Bronchial epithelial cell (primary cell): ENCODE results near the gene E2F1. TPM values are rescaled to one million over a fixed set of nuclear protein-coding genes. Genes with fewer than 3 reads are reported as not detected.

Source experiments
- DNase-seq: peaks from one replicate; pipeline ENCODE4 v3.0.0-alpha.2; 2010; ENCODE audit warnings: low read depth
- FAIRE-seq: peaks from 2 replicates; lab custom pipeline; 2011; peaks lifted over from hg19 to GRCh38; lab: Jason Lieb, UNC
- H3K27me3 ChIP-seq: 2 replicates; pipeline ENCODE4 v1.5.1; 2011; ENCODE audit warnings: low read length; ENCODE audit not compliant: control insufficient read depth, insufficient read depth
- H3K36me3 ChIP-seq: 2 replicates; pipeline ENCODE4 v1.5.1; 2011; ENCODE audit warnings: low read length; ENCODE audit not compliant: control insufficient read depth, insufficient read depth
- H3K4me3 ChIP-seq: 2 replicates; pipeline ENCODE4 v1.5.1; 2011; ENCODE audit warnings: mild to moderate bottlenecking, low read depth, low read length, control low read depth
- CTCF ChIP-seq: IDR thresholded peaks from 2 replicates; pipeline ENCODE4 v1.5.1; 2011; ENCODE audit warnings: mild to moderate bottlenecking, moderate library complexity, low read length, control low read depth, inconsistent platforms; ENCODE audit not compliant: insufficient read depth, severe bottlenecking
- total RNA-seq: library from RNA; depleted of rRNA; stranded (reverse); fragments of >200 nt; gene quantifications from 2 replicates; pipeline ENCODE4 v1.2.1, GENCODE V29; 2014

Gene E2F1
- total RNA-seq, 1 donor from 2014 or later, result 0.26 TPM

GRCh38 chr20:33697129-33697528 lies 10.9 kb upstream of the E2F1 start:
- no peaks in the 10 kb centered on the region for H3K27me3 ChIP-seq
- no peak overlapping the region for H3K4me3 ChIP-seq
- no peak for TF ChIP-seq CTCF
- H3K36me3 ChIP-seq, result no peaks in the 10 kb centered on the region
- DNase-seq, result no peak
- FAIRE-seq, result no peak

GRCh38 chr20:33696448-33696847 lies 10.3 kb upstream of the E2F1 start:
- H3K27me3 ChIP-seq, result no peaks in the 10 kb centered on the region
- TF ChIP-seq CTCF, result no peak
- no peak overlapping the region for H3K4me3 ChIP-seq
- no peak for DNase-seq
- FAIRE-seq, result no peak
- H3K36me3 ChIP-seq, result no peaks in the 10 kb centered on the region

GRCh38 chr20:33694639-33695012 lies 8.4 kb upstream of the E2F1 start:
- H3K36me3 ChIP-seq, result no peaks in the 10 kb centered on the region
- H3K4me3 ChIP-seq, result no peak overlapping the region
- TF ChIP-seq CTCF, result no peak
- no peak for DNase-seq
- no peaks in the 10 kb centered on the region for H3K27me3 ChIP-seq
- FAIRE-seq, result no peak

- TF ChIP-seq CTCF, result no peak
- Histone ChIP-seq H3K36me3 (no peaks in the 10 kb centered on the region), H3K27me3 (no peaks in the 10 kb centered on the region), H3K4me3 (no peak overlapping the region)
- no peak for DNase-seq
- no peak for FAIRE-seq
Measured at GRCh38 chr20:33693741-33694638, 7.8 kb upstream of the E2F1 start.

- no peak for TF ChIP-seq CTCF
- DNase-seq (no peak), FAIRE-seq (no peak)
- Histone ChIP-seq H3K27me3 (no peaks in the 10 kb centered on the region), H3K36me3 (no peaks in the 10 kb centered on the region), H3K4me3 (no peak overlapping the region)
Measured at GRCh38 chr20:33693289-33693688, 7.1 kb upstream of the E2F1 start.
